ENCODE data around the gene SH2B2. TPM values are rescaled to one million over a fixed set of nuclear protein-coding genes. Genes with fewer than 3 reads are reported as not detected.

SH2B2 gene
- total and polyA plus RNA-seq, 2 donors (not counting 1 experiment from before 2014, with no cell fraction given) = 0.18 to 2.0 TPM

GRCh38 chr7:102319671-102320070 lies 33.0 kb downstream of the SH2B2 start:
- DNase-seq (ENCODE audit: low read depth in 2 of 2) = no peak

GRCh38 chr7:102320181-102320580 lies 33.5 kb downstream of the SH2B2 start:
- no peaks in the 10 kb centered on the region for H3K4me1 ChIP-seq (ENCODE audit: control insufficient read depth, extremely low read depth, insufficient read depth, low read length)
- no peaks in the 10 kb centered on the region for H3K36me3 ChIP-seq (ENCODE audit: control insufficient read depth, insufficient read depth, low read length)
- no peak for DNase-seq (ENCODE audit: low read depth in 2 of 2)
- no peak overlapping the region for H3K9ac ChIP-seq (ENCODE audit: insufficient read depth, low read length)
- TF ChIP-seq EZH2 (IDR thresholded peaks at IDR 0.05; ENCODE audit: low read length, missing control alignments) (no peak), CTCF (conservative IDR thresholded peaks at IDR 0.05 in 1 of 2, IDR thresholded peaks at IDR 0.05 in 1 of 2; ENCODE audit: low read depth in 1 of 2, low read length in 2 of 2) (no peak)
- no peaks in the 10 kb centered on the region for H3K79me2 ChIP-seq (ENCODE audit: control insufficient read depth, insufficient read depth, low read length)
- H3K4me3 ChIP-seq (replicated peaks in 1 of 4; ENCODE audit: control extremely low read depth in 1 of 4, insufficient read depth in 1 of 4, low read depth in 3 of 4, low read length in 4 of 4) = no peak overlapping the region
- no peak overlapping the region for H3K27ac ChIP-seq (ENCODE audit: insufficient read depth, low read length)
- H2AFZ ChIP-seq (ENCODE audit: low read length) = no peak overlapping the region
- H4K20me1 ChIP-seq (ENCODE audit: control insufficient read depth, extremely low read depth, insufficient read depth, low read length) = no peaks in the 10 kb centered on the region
- no peaks in the 10 kb centered on the region for H3K9me3 ChIP-seq (ENCODE audit: control insufficient read depth, insufficient read depth, low read depth, low read length)
- H3K4me2 ChIP-seq (ENCODE audit: extremely low read depth, insufficient read depth, low read length) = no peak overlapping the region
- no peaks in the 10 kb centered on the region for H3K27me3 ChIP-seq (ENCODE audit: control insufficient read depth, insufficient read depth, low read length)

More at GRCh38 chr7:102319671-102320070, 33.0 kb downstream of the SH2B2 start:
- Histone ChIP-seq H2AFZ (ENCODE audit: low read length) (no peak overlapping the region), H3K4me2 (ENCODE audit: extremely low read depth, insufficient read depth, low read length) (no peak overlapping the region), H3K4me1 (ENCODE audit: control insufficient read depth, extremely low read depth, insufficient read depth, low read length) (no peaks in the 10 kb centered on the region), H3K79me2 (ENCODE audit: control insufficient read depth, insufficient read depth, low read length) (no peaks in the 10 kb centered on the region), H3K36me3 (ENCODE audit: control insufficient read depth, insufficient read depth, low read length) (no peaks in the 10 kb centered on the region), H4K20me1 (ENCODE audit: control insufficient read depth, extremely low read depth, insufficient read depth, low read length) (no peaks in the 10 kb centered on the region), H3K27me3 (ENCODE audit: control insufficient read depth, insufficient read depth, low read length) (no peaks in the 10 kb centered on the region), H3K27ac (ENCODE audit: insufficient read depth, low read length) (no peak overlapping the region), H3K9ac (ENCODE audit: insufficient read depth, low read length) (no peak overlapping the region), H3K9me3 (ENCODE audit: control insufficient read depth, insufficient read depth, low read depth, low read length) (no peaks in the 10 kb centered on the region), H3K4me3 (replicated peaks in 1 of 4; ENCODE audit: control extremely low read depth in 1 of 4, insufficient read depth in 1 of 4, low read depth in 3 of 4, low read length in 4 of 4) (no peak overlapping the region)
- TF ChIP-seq EZH2 (IDR thresholded peaks at IDR 0.05; ENCODE audit: low read length, missing control alignments) = no peak
- no peak for TF ChIP-seq CTCF (conservative IDR thresholded peaks at IDR 0.05 in 1 of 2, IDR thresholded peaks at IDR 0.05 in 1 of 2; ENCODE audit: low read depth in 1 of 2, low read length in 2 of 2)

GRCh38 chr7:102320601-102321350 lies 34.1 kb downstream of the SH2B2 start:
- H3K9ac ChIP-seq (ENCODE audit: insufficient read depth, low read length) = no peak overlapping the region
- no peak overlapping the region for H3K27ac ChIP-seq (ENCODE audit: insufficient read depth, low read length)
- TF ChIP-seq CTCF (conservative IDR thresholded peaks at IDR 0.05 in 1 of 2, IDR thresholded peaks at IDR 0.05 in 1 of 2; ENCODE audit: low read depth in 1 of 2, low read length in 2 of 2) = no peak
- TF ChIP-seq EZH2 (IDR thresholded peaks at IDR 0.05; ENCODE audit: low read length, missing control alignments) = no peak
- no peaks in the 10 kb centered on the region for H3K36me3 ChIP-seq (ENCODE audit: control insufficient read depth, insufficient read depth, low read length)
- no peak overlapping the region for H3K4me3 ChIP-seq (replicated peaks in 1 of 4; ENCODE audit: control extremely low read depth in 1 of 4, insufficient read depth in 1 of 4, low read depth in 3 of 4, low read length in 4 of 4)
- no peaks in the 10 kb centered on the region for H3K27me3 ChIP-seq (ENCODE audit: control insufficient read depth, insufficient read depth, low read length)
- no peaks in the 10 kb centered on the region for H3K9me3 ChIP-seq (ENCODE audit: control insufficient read depth, insufficient read depth, low read depth, low read length)
- no peak overlapping the region for H3K4me2 ChIP-seq (ENCODE audit: extremely low read depth, insufficient read depth, low read length)
- no peaks in the 10 kb centered on the region for H3K4me1 ChIP-seq (ENCODE audit: control insufficient read depth, extremely low read depth, insufficient read depth, low read length)
- H4K20me1 ChIP-seq (ENCODE audit: control insufficient read depth, extremely low read depth, insufficient read depth, low read length) = no peaks in the 10 kb centered on the region
- DNase-seq (ENCODE audit: low read depth in 2 of 2) = no peak
- no peaks in the 10 kb centered on the region for H3K79me2 ChIP-seq (ENCODE audit: control insufficient read depth, insufficient read depth, low read length)
- H2AFZ ChIP-seq (ENCODE audit: low read length) = no peak overlapping the region

Data from fibroblast of lung (primary cell).